ENCODE data around the gene EDC4.
"Not testable (repeated sequence)": the region's sequence is repeated elsewhere in the genome, so short reads cannot be mapped to it uniquely, and the experiment has no call there.

Gene EDC4, protein sequence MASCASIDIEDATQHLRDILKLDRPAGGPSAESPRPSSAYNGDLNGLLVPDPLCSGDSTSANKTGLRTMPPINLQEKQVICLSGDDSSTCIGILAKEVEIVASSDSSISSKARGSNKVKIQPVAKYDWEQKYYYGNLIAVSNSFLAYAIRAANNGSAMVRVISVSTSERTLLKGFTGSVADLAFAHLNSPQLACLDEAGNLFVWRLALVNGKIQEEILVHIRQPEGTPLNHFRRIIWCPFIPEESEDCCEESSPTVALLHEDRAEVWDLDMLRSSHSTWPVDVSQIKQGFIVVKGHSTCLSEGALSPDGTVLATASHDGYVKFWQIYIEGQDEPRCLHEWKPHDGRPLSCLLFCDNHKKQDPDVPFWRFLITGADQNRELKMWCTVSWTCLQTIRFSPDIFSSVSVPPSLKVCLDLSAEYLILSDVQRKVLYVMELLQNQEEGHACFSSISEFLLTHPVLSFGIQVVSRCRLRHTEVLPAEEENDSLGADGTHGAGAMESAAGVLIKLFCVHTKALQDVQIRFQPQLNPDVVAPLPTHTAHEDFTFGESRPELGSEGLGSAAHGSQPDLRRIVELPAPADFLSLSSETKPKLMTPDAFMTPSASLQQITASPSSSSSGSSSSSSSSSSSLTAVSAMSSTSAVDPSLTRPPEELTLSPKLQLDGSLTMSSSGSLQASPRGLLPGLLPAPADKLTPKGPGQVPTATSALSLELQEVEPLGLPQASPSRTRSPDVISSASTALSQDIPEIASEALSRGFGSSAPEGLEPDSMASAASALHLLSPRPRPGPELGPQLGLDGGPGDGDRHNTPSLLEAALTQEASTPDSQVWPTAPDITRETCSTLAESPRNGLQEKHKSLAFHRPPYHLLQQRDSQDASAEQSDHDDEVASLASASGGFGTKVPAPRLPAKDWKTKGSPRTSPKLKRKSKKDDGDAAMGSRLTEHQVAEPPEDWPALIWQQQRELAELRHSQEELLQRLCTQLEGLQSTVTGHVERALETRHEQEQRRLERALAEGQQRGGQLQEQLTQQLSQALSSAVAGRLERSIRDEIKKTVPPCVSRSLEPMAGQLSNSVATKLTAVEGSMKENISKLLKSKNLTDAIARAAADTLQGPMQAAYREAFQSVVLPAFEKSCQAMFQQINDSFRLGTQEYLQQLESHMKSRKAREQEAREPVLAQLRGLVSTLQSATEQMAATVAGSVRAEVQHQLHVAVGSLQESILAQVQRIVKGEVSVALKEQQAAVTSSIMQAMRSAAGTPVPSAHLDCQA (N-terminal part only)

GRCh38 chr16:67872631-67873434 lies at the start of gene EDC4:
Gene EDC4 (plus strand): TSS chr16:67873052. CDS start chr16:67873262, 210 bp downstream.
- peaks cover 18 to 22% of the 10 kb centered on the region in 2 donors for H3K4me1 ChIP-seq (ENCODE audit: control insufficient read depth in 2 of 2, insufficient read depth in 2 of 2, low read length in 2 of 2)
- H3K9me3 ChIP-seq (ENCODE audit: control insufficient read depth in 2 of 2, low read length in 2 of 2), result no peaks in the 10 kb centered on the region
- H3K9ac ChIP-seq (ENCODE audit: low read depth in 1 of 2, low read length in 2 of 2), result peak within 1 kb of the TSS; percentile 87 to 88
- peak within 1 kb of the TSS; percentile 83 to 93 for H3K4me3 ChIP-seq (ENCODE audit: low read length in 2 of 2)
- H3K27me3 ChIP-seq (ENCODE audit: control insufficient read depth in 2 of 2, insufficient read depth in 2 of 2, low read length in 2 of 2), result no peaks in the 10 kb centered on the region
- peaks cover 41 to 44% of the 10 kb centered on the region in 2 donors for H3K36me3 ChIP-seq (ENCODE audit: control insufficient read depth in 2 of 2, insufficient read depth in 2 of 2, low read length in 2 of 2)
- peak within 1 kb of the TSS; percentile 75 to 80 for H3K27ac ChIP-seq (ENCODE audit: low read depth in 2 of 2, low read length in 2 of 2)

- Histone ChIP-seq H3K27ac (ENCODE audit: low read depth in 2 of 2, low read length in 2 of 2) (no peak overlapping the region), H3K27me3 (ENCODE audit: control insufficient read depth in 2 of 2, insufficient read depth in 2 of 2, low read length in 2 of 2) (no peaks in the 10 kb centered on the region), H3K4me1 (ENCODE audit: control insufficient read depth in 2 of 2, insufficient read depth in 2 of 2, low read length in 2 of 2) (no peaks in the 10 kb centered on the region), H3K9me3 (ENCODE audit: control insufficient read depth in 2 of 2, low read length in 2 of 2) (no peaks in the 10 kb centered on the region), H3K36me3 (ENCODE audit: control insufficient read depth in 2 of 2, insufficient read depth in 2 of 2, low read length in 2 of 2) (peaks cover 11 to 26% of the 10 kb centered on the region in 2 donors), H3K4me3 (ENCODE audit: low read length in 2 of 2) (no peak overlapping the region), H3K9ac (ENCODE audit: low read depth in 1 of 2, low read length in 2 of 2) (no peak overlapping the region)
Observed at GRCh38 chr16:67825119-67825518, 47.7 kb upstream of the EDC4 start.

- Histone ChIP-seq H3K27me3 (ENCODE audit: control insufficient read depth in 2 of 2, insufficient read depth in 2 of 2, low read length in 2 of 2) (no peaks in the 10 kb centered on the region), H3K4me3 (ENCODE audit: low read length in 2 of 2) (no peak overlapping the region), H3K9ac (ENCODE audit: low read depth in 1 of 2, low read length in 2 of 2) (no peak overlapping the region), H3K9me3 (ENCODE audit: control insufficient read depth in 2 of 2, low read length in 2 of 2) (no peaks in the 10 kb centered on the region), H3K36me3 (ENCODE audit: control insufficient read depth in 2 of 2, insufficient read depth in 2 of 2, low read length in 2 of 2) (peaks cover 19 to 32% of the 10 kb centered on the region in 2 donors), H3K4me1 (ENCODE audit: control insufficient read depth in 2 of 2, insufficient read depth in 2 of 2, low read length in 2 of 2) (no peaks in the 10 kb centered on the region), H3K27ac (ENCODE audit: low read depth in 2 of 2, low read length in 2 of 2) (no peak overlapping the region)
Observed at GRCh38 chr16:67825906-67826305, 46.9 kb upstream of the EDC4 start.

GRCh38 chr16:67828651-67829050 lies 44.2 kb upstream of the EDC4 start:
- H3K36me3 ChIP-seq (ENCODE audit: control insufficient read depth in 2 of 2, insufficient read depth in 2 of 2, low read length in 2 of 2), result peaks cover 25 to 42% of the 10 kb centered on the region in 2 donors
- no peak overlapping the region for H3K4me3 ChIP-seq (ENCODE audit: low read length in 2 of 2)
- no peak overlapping the region for H3K27ac ChIP-seq (ENCODE audit: low read depth in 2 of 2, low read length in 2 of 2)
- H3K4me1 ChIP-seq (ENCODE audit: control insufficient read depth in 2 of 2, insufficient read depth in 2 of 2, low read length in 2 of 2), result peaks cover 8 to 9% of the 10 kb centered on the region in 2 donors
- no peak overlapping the region for H3K9ac ChIP-seq (ENCODE audit: low read depth in 1 of 2, low read length in 2 of 2)
- H3K27me3 ChIP-seq (ENCODE audit: control insufficient read depth in 2 of 2, insufficient read depth in 2 of 2, low read length in 2 of 2), result no peaks in the 10 kb centered on the region
- H3K9me3 ChIP-seq (ENCODE audit: control insufficient read depth in 2 of 2, low read length in 2 of 2), result no peaks in the 10 kb centered on the region

GRCh38 chr16:67833030-67833414 lies 39.8 kb upstream of the EDC4 start:
- peak overlapping the region; percentile 73 to 83 for H3K4me3 ChIP-seq (ENCODE audit: low read length in 2 of 2)
- H3K9me3 ChIP-seq (ENCODE audit: control insufficient read depth in 2 of 2, low read length in 2 of 2), result no peaks in the 10 kb centered on the region
- H3K27ac ChIP-seq (ENCODE audit: low read depth in 2 of 2, low read length in 2 of 2), result no peak overlapping the region
- H3K36me3 ChIP-seq (ENCODE audit: control insufficient read depth in 2 of 2, insufficient read depth in 2 of 2, low read length in 2 of 2), result peaks cover 21 to 32% of the 10 kb centered on the region in 2 donors
- peak overlapping the region; percentile 73 to 81 for H3K9ac ChIP-seq (ENCODE audit: low read depth in 1 of 2, low read length in 2 of 2)
- H3K27me3 ChIP-seq (ENCODE audit: control insufficient read depth in 2 of 2, insufficient read depth in 2 of 2, low read length in 2 of 2), result no peaks in the 10 kb centered on the region
- peaks cover 8 to 9% of the 10 kb centered on the region in 2 donors for H3K4me1 ChIP-seq (ENCODE audit: control insufficient read depth in 2 of 2, insufficient read depth in 2 of 2, low read length in 2 of 2)

DNA sequence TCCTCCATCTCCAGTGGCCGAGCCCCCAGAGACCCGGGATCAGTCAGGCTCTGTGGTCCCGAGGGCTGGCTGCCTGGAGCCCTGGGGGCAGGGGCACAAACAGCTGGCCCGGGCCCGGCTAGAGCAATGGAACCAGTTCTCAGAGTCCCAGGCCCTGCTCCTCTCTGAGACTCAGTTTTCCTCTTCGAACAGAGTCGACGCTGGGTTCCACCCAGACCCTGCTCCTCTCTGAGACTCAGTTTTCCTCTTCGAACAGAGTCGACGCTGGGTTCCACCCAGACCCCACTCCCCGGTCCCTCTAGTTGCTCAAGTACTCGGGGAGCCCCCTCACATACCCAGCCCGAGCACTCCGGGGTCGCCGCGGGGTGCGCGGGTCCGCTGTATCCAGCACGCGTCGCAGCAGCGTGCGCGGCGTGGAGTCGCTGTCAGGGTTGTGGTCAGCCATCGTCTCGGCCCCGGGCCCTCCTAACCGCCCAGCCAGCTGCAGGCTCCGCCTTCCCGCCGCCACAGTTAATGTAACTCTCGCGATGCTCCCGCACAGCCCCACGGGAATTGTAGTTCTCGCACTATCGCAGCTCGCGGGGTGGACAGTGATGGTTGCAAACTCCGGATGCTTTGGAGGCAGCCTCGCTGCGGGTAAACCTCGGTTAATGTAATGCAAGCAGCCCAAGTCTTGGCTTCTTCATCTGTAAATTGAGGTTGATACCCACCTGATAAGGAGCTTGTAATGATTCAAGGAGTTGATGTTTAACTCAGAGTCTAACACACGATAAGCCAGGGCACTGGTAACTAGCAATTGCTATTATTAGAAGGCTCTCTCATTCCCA lies 39.2 kb upstream of the EDC4 start:
- peaks cover 8 to 9% of the 10 kb centered on the region in 2 donors for H3K4me1 ChIP-seq (ENCODE audit: control insufficient read depth in 2 of 2, insufficient read depth in 2 of 2, low read length in 2 of 2)
- H3K36me3 ChIP-seq (ENCODE audit: control insufficient read depth in 2 of 2, insufficient read depth in 2 of 2, low read length in 2 of 2), result peaks cover 21 to 27% of the 10 kb centered on the region in 2 donors
- H3K9ac ChIP-seq (ENCODE audit: low read depth in 1 of 2, low read length in 2 of 2), result peak overlapping the region; percentile 73 to 81
- no peaks in the 10 kb centered on the region for H3K9me3 ChIP-seq (ENCODE audit: control insufficient read depth in 2 of 2, low read length in 2 of 2)
- peak overlapping the region; percentile 73 to 83 for H3K4me3 ChIP-seq (ENCODE audit: low read length in 2 of 2)
- no peaks in the 10 kb centered on the region for H3K27me3 ChIP-seq (ENCODE audit: control insufficient read depth in 2 of 2, insufficient read depth in 2 of 2, low read length in 2 of 2)
- H3K27ac ChIP-seq (ENCODE audit: low read depth in 2 of 2, low read length in 2 of 2), result peak overlapping the region in 1 of 2 donors; percentile 2

- H3K4me3 ChIP-seq (ENCODE audit: low read length in 2 of 2), result peak overlapping the region; percentile 73 to 83
- H3K9me3 ChIP-seq (ENCODE audit: control insufficient read depth in 2 of 2, low read length in 2 of 2), result no peaks in the 10 kb centered on the region
- peaks cover 8 to 9% of the 10 kb centered on the region in 2 donors for H3K4me1 ChIP-seq (ENCODE audit: control insufficient read depth in 2 of 2, insufficient read depth in 2 of 2, low read length in 2 of 2)
- peak overlapping the region in 1 of 2 donors; percentile 24 for H3K9ac ChIP-seq (ENCODE audit: low read depth in 1 of 2, low read length in 2 of 2)
- no peaks in the 10 kb centered on the region for H3K27me3 ChIP-seq (ENCODE audit: control insufficient read depth in 2 of 2, insufficient read depth in 2 of 2, low read length in 2 of 2)
- peaks cover 21 to 25% of the 10 kb centered on the region in 2 donors for H3K36me3 ChIP-seq (ENCODE audit: control insufficient read depth in 2 of 2, insufficient read depth in 2 of 2, low read length in 2 of 2)
- peak overlapping the region in 1 of 2 donors; percentile 2 for H3K27ac ChIP-seq (ENCODE audit: low read depth in 2 of 2, low read length in 2 of 2)
Observed at GRCh38 chr16:67834242-67834614, 38.6 kb upstream of the EDC4 start.

GRCh38 chr16:67837190-67837589 lies 35.7 kb upstream of the EDC4 start:
- not testable (repeated sequence) for H3K4me3 ChIP-seq (ENCODE audit: low read length in 2 of 2); H3K27me3 ChIP-seq (ENCODE audit: control insufficient read depth in 2 of 2, insufficient read depth in 2 of 2, low read length in 2 of 2); H3K27ac ChIP-seq (ENCODE audit: low read depth in 2 of 2, low read length in 2 of 2); H3K9me3 ChIP-seq (ENCODE audit: control insufficient read depth in 2 of 2, low read length in 2 of 2); H3K9ac ChIP-seq (ENCODE audit: low read depth in 1 of 2, low read length in 2 of 2); H3K36me3 ChIP-seq (ENCODE audit: control insufficient read depth in 2 of 2, insufficient read depth in 2 of 2, low read length in 2 of 2)
- H3K4me1 ChIP-seq (ENCODE audit: control insufficient read depth in 2 of 2, insufficient read depth in 2 of 2, low read length in 2 of 2), result peaks cover 11 to 13% of the 10 kb centered on the region in 2 donors

Data from mucosa of rectum (tissue), 2 donors.